ENCODE data around the gene MYPOP. TPM values are rescaled to one million over a fixed set of nuclear protein-coding genes. Genes with fewer than 3 reads are reported as not detected.

The MYPOP gene
- total RNA-seq, 1 donor, result 2.6 TPM

GRCh38 chr19:45879055-45879454, 23.4 kb downstream of the MYPOP start:
- DNase-seq (ENCODE audit: low read depth), result no peak

GRCh38 chr19:45878043-45878794, 24.2 kb downstream of the MYPOP start:
- no peak for TF ChIP-seq CTCF (IDR thresholded peaks at IDR 0.05; ENCODE audit: insufficient read depth, low read depth, low read length)
- H3K4me3 ChIP-seq (ENCODE audit: low read depth, low read length), result no peak overlapping the region
- no peak for DNase-seq (ENCODE audit: low read depth)

More at GRCh38 chr19:45879055-45879454, 23.4 kb downstream of the MYPOP start:
- no peak for TF ChIP-seq CTCF (IDR thresholded peaks at IDR 0.05; ENCODE audit: insufficient read depth, low read depth, low read length)
- H3K4me3 ChIP-seq (ENCODE audit: low read depth, low read length), result no peak overlapping the region

GRCh38 chr19:45876411-45877197, 25.8 kb downstream of the MYPOP start:
- DNase-seq (ENCODE audit: low read depth), result peak; percentile 27

GRCh38 chr19:45876161-45876410, 26.3 kb downstream of the MYPOP start:
- DNase-seq (ENCODE audit: low read depth), result no peak
- no peak for TF ChIP-seq CTCF (IDR thresholded peaks at IDR 0.05; ENCODE audit: insufficient read depth, low read depth, low read length)
- H3K4me3 ChIP-seq (ENCODE audit: low read depth, low read length), result no peak overlapping the region

More at GRCh38 chr19:45876411-45877197, 25.8 kb downstream of the MYPOP start:
- H3K4me3 ChIP-seq (ENCODE audit: low read depth, low read length), result peak overlapping the region; percentile 15
- TF ChIP-seq CTCF (IDR thresholded peaks at IDR 0.05; ENCODE audit: insufficient read depth, low read depth, low read length), result no peak

- no peak overlapping the region for H3K4me3 ChIP-seq (ENCODE audit: low read depth, low read length)
- no peak for DNase-seq (ENCODE audit: low read depth)
- TF ChIP-seq CTCF (IDR thresholded peaks at IDR 0.05; ENCODE audit: insufficient read depth, low read depth, low read length), result no peak
These were observed 27.8 kb downstream of the MYPOP start for GRCh38 chr19:45874620-45874966.

GRCh38 chr19:45873219-45873772, 29.1 kb downstream of the MYPOP start:
- DNase-seq (ENCODE audit: low read depth), result no peak
- TF ChIP-seq CTCF (IDR thresholded peaks at IDR 0.05; ENCODE audit: insufficient read depth, low read depth, low read length), result no peak
- no peak overlapping the region for H3K4me3 ChIP-seq (ENCODE audit: low read depth, low read length)

Measured in fibroblast of villous mesenchyme (primary cell).